T1000 (cell line): ENCODE data around the gene SLC6A2.
A peak's percentile ranks its signal among the peaks of the same experiment; 100 is the strongest.

Source experiments
- DNase-seq: peaks from one replicate; lab custom pipeline; 2025; ENCODE audit warnings: mixed read lengths; lab: John Stamatoyannopoulos, UW

The SLC6A2 gene

DNA sequence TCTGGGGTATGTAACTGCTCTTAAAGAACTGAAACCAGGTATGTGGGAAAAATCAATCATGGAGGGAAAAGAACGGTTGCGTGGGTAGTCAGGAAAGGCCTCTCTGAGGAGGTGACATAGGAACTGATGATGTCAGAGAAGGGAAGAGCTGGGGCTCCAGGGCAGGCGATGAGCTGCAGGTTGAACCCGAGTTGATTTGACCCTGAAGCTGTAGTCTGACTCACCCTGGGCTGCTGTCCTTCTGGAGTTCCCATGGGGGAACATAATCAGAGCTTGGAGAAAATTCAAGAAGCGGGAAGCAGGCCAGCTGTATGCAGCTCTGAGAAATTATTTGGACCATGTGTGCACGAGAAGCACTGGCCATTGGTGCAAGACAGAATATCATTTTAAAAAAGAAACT is 16.7 kb downstream of the SLC6A2 start:
- DNase-seq, result peak; percentile 47

DNA sequence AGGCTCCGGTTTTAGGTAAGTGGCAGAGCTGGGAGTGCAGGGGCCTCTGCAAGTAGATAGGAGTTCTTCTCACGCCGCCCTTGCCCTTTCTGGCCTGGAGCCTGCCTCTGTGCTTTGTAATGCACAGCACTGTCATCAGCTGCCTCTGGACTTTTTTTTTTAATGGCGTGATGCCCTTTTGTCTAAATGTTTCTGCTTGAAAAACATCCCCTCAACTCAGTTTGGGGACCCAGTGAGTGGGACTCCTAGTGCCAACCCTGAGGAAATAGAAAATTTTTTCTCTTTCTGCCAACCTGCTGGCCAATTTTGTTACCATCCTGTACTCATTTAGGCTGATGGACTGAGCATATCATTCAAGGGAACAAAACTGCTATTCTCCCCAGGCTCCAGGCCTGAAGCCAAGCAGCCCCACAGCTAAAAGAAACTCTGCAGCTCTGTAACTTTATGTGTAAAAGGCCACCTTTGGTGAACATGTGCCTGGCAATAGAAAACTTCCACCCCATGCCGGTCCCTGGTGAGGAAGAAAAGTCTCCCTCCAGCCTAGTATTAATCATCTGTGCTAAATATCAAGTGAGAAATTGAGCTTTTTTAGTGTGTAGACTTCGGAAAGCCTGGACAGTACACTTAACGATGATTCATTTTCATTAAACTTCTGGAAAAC is 22.5 kb downstream of the SLC6A2 start:
- no peak for DNase-seq

DNA sequence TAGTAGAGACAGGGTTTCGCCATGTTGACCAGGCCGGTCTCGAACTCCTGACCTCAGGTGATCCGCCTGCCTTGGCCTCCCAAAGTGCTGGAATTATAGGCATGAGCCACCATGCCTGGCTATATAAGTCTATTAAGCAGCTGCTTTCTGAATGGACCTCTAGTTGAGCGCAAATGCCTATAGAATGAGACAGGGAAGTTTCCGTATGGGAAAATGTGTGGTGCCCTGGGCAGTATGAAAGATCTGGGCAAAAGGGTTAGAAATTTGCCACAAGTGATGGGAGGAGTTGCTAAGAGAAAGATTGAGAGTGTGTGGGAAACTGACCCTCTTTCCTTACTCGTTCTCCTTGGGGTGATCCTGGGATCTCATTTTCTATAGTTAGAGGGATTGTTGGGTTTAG is 26.3 kb downstream of the SLC6A2 start:
- DNase-seq, result no peak

DNA sequence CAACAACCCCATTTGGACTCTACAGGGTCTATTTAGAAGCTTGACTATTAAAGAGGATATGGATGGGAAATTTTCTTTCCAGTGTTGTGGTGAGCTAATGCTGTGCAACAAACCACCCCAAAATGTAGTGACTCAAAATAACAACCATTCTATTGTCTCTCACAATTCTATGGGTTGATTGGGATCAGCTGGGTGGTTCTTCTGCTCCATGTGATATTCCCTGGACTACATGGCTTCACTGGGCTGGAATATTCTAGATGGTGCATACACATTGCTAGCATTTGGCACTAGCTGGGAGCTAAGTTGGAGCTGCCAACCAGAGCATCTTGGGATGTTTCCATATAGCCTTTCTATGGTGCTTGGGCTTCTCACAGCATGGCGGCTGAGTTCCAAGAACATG is 30.2 kb downstream of the SLC6A2 start:
- DNase-seq, result no peak

DNA sequence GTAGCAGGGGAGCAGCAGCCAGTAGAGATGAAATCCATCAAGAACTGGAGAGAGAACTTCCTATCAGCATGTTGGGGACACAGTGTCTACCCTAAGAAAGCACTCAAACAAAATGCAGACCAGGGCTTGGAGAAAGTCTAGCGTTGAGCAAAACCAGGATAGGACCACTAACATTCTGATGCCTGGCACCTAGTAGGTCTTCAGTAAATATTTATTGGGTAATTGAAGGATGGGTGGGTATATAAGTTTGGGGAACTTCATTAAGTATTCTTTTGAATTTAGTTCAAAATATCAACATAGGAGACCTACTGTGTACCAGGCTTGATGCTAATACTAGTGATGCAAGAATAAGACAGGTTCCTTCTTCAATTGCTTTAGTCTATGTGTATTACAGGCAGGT is 30.9 kb downstream of the SLC6A2 start:
- no peak for DNase-seq

DNA sequence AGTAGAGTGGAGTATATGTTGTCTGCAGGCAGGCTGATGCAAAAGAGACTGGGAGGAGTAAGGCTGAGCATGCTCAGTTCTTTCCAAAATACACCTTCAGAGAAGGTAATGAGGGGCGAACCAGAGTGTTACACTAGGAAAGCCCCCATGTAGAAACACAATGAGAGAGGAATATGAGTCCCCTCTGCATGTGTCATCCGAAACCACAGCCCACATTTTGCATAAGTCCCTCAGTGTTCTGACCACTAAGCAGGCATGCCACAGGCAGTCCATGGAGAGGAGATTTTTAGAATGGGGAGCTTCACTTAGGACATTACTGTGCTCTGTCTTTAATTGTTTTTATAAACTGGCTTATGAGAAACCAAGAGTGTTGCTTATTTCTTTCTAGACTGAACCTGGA is 32.0 kb downstream of the SLC6A2 start:
- DNase-seq, result no peak

DNA sequence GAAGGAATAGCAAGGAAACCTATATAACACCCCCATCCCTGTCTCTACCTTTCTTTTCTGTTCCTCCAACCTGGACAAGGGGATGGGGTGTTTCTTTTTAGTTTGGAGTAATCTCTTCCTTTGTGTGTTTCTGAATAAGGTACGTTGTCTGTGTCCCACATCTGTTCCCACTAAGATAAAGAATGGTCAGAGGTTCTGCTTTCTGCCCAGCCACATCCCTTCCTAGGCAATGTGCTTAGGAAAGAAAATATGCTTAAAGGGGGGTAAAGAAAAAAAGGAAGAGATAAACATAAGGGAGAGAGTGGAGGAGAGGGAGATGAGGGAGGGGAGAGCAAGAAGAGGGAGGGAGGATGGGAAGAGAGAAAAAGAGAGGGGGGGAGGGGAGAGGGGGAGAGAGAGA is 35.1 kb downstream of the SLC6A2 start:
- no peak for DNase-seq

DNA sequence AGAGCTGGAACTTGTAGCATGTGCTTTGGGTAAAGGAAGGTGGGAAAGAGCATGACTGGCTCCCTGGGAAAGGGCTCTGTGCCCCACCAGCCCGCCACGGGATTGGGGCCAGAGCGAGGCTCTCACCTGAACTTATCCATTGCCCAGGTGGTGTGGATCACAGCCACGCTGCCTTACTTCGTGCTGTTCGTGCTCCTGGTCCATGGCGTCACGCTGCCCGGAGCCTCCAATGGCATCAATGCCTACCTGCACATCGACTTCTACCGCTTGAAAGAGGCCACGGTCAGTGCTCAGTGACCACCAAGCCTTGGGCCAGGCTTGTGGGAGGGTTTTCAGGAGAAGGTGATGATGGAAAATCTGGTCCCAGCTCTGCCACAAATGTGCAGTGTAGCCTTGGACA is 36.0 kb downstream of the SLC6A2 start:
- no peak for DNase-seq

DNA sequence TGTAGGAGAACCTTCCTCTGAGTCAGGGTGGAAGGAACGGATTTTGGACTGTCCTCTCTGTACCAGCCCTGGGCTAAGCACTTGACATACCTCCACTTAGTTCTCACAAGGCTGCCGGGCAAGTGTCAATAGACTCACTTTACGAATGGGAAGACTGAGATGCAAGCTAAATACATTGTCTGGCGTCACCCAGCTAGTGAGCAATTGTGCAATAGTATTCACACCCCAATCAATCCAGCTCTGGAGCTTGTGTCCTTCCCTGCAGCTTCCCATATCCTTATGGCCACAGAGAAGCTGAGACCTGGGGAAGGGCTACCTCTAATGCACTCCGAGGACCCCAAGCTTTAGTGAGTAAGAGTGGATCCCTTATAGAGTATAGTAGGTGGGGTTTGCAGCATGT is 39.8 kb downstream of the SLC6A2 start:
- no peak for DNase-seq

DNA sequence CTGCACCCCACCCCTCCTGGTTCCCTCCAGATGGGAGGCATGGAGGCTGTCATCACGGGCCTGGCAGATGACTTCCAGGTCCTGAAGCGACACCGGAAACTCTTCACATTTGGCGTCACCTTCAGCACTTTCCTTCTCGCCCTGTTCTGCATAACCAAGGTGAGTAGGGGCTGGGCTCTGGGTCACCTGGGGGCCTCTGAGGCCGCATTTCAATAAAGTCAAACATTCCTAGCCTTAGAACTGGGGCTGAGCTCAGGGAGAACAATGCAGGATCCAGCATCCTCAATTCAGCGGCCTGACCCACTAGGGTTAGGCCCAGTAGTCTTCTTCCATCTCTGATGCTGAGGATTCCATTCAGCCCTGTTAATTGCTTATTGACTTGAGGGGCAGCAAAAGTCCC is 42.1 kb downstream of the SLC6A2 start:
- no peak for DNase-seq

DNA sequence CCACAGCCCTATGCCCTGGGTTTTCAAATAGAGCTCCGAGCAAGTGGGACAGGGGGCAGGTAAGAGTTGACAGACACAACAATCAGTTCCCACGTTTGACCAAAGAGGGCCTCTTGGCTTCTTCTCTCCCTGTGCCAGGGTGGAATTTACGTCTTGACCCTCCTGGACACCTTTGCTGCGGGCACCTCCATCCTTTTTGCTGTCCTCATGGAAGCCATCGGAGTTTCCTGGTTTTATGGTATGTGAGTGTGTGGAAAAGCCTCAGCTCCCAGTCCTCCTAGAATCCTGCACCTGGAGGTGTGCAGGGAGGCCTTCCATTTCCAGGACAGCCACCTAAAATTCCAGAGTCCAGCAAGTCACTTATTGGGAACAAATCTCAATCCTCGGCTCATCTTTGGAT is 42.5 kb downstream of the SLC6A2 start:
- no peak for DNase-seq

DNA sequence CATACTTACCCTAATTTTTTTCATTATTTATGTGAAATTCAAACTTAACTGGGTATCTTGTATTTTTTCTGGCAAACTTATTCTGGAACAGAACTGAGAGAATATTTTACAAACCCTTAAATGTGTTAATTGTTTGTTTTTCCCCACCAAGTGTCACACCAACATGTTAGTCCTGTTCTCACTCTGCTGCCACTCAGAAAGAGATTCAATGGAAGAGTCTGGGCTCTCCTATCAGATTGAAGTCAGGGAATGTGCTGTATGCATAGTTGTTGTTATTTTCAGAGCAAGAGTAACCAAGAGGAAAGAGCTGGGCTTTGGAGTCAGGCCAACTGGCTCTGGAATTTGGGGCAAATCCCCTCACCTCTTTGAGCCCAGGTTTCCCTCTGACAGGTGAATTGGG is 43.2 kb downstream of the SLC6A2 start:
- DNase-seq, result no peak

DNA sequence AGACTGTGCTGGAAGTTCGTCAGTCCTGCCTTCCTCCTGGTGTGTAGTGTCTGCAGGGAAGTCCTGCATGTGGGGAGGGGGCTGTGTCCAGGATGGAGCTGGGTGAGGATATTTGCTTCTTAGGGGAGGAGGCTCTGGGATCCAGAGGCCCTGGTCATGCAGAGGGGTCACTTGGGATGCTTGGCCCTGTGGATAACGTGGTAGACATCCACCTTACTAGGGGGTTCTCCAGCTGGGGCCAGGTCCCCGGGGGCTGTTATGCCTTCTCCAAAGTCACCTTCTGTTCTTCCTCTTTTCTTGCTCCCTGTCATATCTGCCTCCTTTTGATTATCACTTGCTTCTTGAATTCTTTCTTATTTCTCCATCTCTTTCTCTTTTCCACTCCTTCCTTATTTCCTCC is 43.8 kb downstream of the SLC6A2 start:
- DNase-seq, result no peak

DNA sequence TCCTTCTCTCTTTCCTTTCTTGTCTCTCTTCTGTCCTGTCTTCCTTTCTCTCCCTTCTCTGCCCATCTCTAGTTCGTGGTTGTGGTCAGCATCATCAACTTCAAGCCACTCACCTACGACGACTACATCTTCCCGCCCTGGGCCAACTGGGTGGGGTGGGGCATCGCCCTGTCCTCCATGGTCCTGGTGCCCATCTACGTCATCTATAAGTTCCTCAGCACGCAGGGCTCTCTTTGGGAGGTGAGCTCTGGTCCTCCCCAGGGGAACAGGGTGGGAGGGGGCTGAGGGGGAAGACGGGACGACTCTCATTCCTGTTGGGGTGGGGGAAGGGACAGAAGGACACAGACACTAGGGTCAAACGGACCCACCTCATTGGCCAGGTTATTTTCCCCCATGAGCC is 44.3 kb downstream of the SLC6A2 start:
- no peak for DNase-seq

DNA sequence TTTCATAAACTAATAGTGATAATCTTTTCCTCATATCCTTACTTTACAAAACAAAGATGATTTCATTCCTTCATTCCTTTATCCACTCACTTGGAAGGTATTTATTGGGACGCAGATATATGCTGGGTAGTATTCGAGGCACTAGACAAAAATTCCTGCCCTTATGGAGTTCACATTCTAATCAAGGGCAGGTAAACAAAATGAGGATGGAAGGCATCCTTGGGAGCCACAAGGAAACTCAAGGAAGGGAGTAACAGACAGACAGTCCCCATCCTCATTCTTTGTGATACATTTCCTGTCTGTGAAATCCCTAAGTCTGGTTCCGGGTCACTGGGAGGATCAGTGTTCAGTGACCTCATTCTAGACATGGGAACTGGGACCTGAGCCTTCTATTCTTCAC is 45.2 kb downstream of the SLC6A2 start:
- no peak for DNase-seq

DNA sequence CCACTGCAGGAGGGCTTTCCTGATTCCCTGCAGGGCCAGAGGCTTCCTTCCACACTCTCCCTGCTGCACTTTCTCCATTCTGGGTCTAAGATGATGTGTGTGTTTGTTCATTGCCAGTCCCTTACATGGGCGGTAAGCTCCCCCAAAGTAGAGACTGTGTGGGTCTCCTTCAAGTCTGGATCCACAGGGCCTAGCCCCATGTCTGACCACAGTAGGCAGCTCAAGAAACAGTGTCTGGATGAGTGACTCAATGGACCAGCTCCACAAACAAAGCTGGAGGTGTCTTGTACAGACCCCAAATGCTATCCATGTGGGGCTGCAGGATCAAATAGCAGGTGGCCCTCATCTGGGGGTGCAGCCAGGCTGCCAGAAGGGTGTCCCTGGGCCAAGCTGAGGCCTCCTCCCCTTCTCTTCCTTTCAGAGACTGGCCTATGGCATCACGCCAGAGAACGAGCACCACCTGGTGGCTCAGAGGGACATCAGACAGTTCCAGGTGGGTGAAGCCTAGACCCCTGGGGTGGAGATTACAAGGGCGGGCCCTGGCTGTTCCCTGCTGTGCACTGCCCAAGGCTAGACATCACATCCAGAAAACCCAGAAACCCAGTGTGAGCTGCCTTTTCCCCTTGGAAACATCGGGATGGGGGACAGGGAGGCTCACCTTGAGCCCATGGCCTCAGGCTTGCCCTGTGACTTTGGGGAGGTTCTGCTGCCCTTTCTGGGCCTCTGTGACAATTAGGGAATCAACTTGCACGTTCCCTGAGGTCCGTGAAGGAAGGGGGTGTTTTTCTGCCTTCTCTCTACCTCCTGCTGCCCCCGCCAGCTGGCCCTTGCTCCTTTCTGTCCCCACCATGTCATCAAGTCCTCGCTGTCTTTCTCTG is 45.9 kb downstream of the SLC6A2 start:
- DNase-seq, result peak; percentile 14

DNA sequence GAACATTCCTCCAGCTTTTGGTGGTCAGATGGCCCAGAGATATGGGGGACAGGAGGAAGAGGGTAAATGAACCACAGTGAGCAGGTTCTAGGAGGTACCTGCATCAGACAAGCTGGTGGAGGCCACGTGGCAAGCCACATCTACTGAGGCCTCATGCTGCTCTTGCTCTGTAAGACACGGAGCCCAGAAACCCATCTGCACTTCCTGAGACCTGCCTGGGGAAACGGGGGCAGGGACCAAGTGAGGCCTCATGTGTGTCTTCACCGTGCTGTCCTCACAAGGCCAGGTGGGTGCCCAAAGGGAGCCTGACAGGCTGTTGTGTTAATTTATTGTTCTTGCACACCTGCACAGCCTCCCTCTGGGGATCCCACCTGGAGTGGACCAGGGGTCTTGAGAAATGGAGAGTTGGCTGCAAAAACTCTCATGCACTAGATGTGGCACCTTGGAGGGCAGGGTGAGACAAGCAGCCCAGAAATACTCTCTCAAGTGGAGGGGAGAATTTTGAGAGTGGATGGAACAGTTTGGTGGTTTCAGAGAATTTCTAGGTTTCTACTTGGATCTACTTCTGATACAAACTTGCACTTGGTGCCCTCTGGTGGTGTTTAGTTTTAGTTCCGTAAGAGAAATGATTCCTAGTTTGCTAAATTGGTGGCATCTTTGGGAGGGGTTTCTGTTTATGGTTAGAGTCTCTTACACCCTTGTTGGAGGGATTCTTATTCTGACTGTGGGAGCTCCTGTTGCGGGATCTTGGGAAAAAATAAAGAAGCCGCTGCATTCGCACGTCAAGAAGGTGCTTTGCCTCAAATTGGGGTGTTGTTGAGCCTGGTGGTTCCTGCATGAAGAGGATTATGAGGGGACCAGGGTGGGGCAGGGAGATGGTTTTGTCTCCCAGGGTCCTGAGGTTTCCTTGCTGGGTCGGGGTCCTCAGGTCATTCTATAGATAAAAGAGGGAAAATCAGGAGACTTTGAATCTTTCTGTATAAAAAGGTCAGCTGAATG is 47.5 kb downstream of the SLC6A2 start:
- DNase-seq, result no peak

DNA sequence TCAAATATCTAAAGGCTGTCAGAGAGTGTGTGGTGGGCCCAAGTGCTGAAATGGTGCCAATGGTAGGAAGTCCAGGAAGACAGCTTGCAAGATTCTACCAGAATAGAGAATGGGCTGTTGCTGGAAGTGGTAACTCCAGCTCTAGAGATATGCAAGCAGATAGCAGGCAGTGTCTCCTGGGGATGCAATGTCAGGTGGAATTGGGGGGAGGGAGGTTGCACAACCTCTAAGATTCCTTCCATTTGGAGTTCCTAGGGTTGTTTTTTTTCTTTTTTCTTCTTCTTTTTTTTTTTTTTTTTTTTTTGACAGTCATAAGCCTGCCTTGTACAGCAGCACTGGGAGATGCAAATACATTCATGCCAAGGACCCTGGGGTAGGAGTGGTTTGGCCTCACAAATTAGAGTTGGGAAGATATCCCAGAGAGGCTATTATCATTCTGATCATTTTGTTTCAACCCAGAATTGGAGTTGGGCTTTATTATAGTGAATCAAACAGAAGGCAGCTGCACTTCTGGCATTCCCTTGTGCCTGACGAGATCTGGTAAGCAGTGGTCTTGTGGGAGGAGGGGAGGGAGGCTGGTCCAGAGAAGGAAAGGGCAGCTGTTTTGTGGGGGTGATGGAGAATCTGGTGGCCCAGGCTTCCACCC is 51.1 kb downstream of the SLC6A2 start:
- DNase-seq, result no peak

DNA sequence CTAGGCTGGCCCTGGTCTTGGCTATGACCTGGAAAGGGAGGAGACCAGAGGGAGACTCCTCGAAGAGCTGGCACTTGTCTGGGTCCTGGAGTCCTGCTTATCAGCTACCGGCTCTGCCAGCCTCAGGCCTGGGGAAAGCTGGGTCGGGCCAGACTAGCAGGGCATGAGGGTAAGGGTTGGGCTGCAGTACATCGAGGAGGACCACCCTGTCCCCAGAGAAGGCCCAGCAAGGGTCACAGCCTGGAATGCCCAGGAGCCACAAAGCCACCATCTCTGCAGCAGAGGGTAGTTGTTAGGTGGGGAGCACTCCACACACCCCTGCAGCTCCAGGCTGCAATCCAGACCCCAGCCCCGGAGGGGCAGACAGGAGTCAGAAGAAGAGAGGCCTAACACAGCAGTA is 54.0 kb downstream of the SLC6A2 start:
- DNase-seq, result no peak

DNA sequence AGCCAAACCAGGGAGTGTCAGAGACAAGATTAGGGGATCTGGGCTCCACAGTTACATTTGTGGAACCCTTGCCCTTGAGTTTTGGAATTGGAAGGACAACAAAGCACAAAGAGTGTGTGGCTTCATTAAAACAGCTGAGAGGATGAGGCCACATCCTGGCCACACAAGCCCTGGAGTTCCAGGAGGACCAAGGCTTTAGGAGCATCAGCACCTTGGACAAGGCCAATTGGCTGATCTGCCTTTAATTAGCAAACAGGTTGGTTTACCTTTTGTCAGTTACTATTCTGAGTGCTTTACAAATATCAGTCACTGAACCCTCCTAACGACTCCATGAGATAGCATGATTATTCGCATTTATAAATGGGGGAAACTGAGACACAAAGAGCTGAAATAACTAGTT is 54.7 kb downstream of the SLC6A2 start:
- DNase-seq, result no peak

DNA sequence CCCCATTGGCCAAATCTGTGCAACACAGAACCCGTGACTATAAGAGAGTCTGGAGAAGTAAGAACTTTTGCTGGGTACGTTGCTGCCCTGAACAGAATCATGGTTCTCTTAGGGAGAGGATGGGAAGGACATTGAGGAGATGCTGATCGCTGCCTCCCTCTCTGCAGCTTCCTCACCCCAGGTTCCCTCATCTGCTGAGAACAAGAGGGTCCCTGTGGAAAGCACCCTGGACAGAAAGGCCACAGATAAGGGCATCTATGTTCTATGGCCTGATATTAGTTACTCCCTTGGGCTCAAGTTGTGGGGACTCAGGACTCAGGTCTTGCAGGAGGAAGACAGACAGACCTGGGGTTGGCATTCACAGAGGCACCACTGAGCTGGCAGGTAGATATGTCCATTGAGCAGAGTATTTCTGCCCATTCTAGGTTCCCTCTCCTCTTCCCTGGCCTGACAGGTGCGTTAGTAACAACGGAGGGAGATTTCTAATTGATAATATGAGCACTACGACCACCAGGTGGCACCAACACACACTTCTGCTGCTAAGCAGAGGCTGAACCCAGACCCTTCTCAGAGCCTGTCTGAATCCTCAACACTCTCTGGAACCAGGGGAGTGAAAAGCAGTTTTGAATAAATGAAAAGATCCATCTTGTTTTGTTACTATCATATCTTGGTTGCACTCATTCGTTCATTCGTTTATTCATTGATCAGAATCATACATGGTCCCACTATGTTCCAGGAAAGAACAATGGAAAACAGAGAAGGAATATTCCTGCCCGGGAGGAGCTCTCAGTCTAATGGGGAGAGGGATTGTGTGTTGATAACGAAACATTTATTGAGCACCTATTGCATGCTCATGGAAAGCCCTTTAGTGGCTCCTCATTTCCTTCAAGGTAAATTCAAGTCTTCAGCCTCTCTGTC is 56.4 kb downstream of the SLC6A2 start:
- peak; percentile 25 for DNase-seq
